Nucleus accumbens (tissue), 56 donors: ENCODE measurements around the gene FMOD.
"Not testable (repeated sequence)": the region's sequence is repeated elsewhere in the genome, so short reads cannot be mapped to it uniquely, and the experiment has no call there.

Source experiments
- DNase-seq, 56 donors: peaks; one replicate each; lab custom pipeline; 2025; lab: John Stamatoyannopoulos, UW

FMOD gene

DNA sequence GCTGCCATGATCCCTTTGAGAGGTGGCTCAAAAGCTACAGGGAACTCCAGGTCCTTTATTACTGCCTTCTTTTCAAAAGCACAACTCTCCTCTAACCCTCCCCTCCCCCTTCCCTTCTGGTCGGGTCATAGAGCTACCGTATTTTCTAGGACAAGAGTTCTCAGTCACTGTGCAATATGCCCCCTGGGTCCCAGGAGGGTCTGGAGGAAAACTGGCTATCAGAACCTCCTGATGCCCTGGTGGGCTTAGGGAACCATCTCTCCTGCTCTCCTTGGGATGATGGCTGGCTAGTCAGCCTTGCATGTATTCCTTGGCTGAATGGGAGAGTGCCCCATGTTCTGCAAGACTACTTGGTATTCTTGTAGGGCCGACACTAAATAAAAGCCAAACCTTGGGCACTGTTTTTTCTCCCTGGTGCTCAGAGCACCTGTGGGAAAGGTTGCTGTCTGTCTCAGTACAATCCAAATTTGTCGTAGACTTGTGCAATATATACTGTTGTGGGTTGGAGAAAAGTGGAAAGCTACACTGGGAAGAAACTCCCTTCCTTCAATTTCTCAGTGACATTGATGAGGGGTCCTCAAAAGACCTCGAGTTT, 42.5 kb downstream of the FMOD start:
- peak in 2 of 56 donors; percentile 34 to 51 for DNase-seq

DNA sequence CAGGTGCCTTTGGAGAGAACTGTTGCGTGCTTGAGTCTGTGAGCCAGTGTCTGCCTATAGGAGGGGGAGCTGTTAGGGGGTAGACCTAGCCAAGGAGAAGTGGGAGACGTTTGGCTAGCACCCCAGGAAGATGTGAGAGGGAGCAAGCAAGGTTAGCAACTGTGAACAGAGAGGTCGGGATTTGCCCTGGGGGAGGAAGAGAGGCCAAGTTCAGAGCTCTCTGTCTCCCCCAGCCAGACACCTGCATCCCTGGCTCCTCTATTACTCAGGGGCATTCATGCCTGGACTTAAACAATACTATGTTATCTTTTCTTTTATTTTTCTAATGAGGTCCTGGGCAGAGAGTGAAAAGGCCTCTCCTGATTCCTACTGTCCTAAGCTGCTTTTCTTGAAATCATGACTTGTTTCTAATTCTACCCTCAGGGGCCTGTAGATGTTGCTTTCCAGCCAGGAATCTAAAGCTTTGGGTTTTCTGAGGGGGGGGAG, 43.2 kb downstream of the FMOD start:
- no peak for DNase-seq

GRCh38 chr1:203306965-203307541, 43.9 kb downstream of the FMOD start:
- DNase-seq: peak in 32 of 56 donors; percentile 12 to 73 (median 47)

GRCh38 chr1:203306089-203306964, 44.6 kb downstream of the FMOD start:
- peak in 51 of 56 donors; percentile 30 to 85 (median 69) for DNase-seq

- DNase-seq: peak in 3 of 56 donors; percentile 47 to 73 (median 69)
Measured at GRCh38 chr1:203305809-203306088, 45.2 kb downstream of the FMOD start.

- peak; percentile 61 to 100 (median 92) for DNase-seq
Measured at GRCh38 chr1:203304919-203305808, 45.8 kb downstream of the FMOD start, which contains the start of gene BTG2. BTG2 (plus strand) TSS chr1:203305519; CDS start chr1:203305607, 88 bp downstream.

GRCh38 chr1:203304391-203304918, 46.5 kb downstream of the FMOD start:
- no peak for DNase-seq

GRCh38 chr1:203302894-203303293, 48.0 kb downstream of the FMOD start:
- DNase-seq: no peak

DNA sequence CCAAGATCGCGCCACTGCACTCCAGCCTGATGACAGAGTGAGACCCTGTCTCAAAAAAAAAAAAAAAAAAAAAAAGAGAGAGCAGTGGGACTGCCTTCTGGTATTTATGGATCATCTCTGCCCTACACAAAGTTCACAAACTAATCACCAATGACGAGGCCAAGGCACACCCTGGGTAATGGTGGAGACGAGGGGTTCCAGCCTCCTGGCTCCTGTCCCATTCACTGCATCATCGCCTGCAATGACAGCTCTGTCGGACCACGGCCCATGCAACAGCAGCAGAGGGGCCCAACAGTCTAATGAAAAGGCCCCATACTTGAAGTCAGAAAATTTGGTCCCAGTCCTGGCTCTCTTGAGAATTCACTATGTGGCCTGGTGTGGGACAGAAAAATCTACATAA, 48.5 kb downstream of the FMOD start:
- no peak for DNase-seq

- DNase-seq: no peak
Measured at GRCh38 chr1:203301331-203301668, 49.6 kb downstream of the FMOD start.

- DNase-seq: no peak
Measured at GRCh38 chr1:203300441-203301330, 50.2 kb downstream of the FMOD start.

DNA sequence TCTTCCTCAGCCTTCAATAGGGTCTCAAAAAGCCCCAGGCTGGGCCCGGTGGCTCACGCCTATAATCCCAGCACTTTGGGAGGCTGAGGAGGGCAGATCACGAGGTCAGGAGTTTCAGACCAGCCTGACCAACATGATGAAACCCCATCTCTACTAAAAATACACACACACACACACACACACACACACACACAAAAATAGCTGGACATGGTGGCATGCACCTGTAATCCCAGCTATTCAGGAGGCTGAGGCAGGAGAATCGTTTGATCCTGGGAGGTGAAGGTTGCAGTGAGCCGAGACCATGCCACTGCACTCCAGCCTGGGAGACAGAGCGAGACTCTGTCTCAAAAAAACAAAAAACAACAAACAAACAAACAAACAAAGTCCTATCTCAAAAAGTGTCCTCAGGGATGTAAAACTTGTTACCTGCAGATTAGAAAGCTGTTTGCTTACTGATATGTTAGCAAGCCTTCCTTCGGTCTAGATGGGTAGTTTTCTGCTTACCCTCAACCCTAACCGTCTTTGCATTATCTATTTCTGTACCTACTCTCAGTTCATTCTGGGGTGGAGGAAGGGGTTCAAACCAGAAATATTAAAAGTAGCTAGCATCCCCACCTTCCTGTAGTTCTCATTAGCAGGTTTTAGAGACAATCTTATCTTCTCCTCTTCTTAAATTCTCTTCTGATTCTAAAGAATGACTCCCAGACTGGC, 51.0 kb downstream of the FMOD start:
- not testable (repeated sequence) for DNase-seq

DNA sequence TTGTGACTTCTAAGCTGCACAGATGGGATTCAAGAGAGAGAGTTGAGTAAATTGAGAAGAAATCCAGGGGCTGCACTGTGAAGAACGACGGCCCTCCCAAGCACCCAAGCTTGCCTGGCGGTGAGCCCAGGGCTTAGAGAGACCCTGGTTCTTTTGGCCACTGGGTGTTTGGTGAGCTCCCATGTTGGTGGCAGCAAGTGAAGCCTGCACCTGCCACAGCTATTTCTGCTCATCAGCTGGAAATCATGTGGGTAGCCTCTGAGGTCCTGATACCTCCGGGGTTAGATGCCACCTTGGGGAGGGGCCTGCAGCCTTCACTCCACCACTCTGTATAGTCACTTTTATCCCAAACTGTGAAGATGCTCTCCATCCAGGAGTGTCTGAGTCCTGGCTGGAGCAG, 51.8 kb downstream of the FMOD start:
- DNase-seq: no peak

- no peak for DNase-seq
Measured at GRCh38 chr1:203296460-203297073, 54.4 kb downstream of the FMOD start.

GRCh38 chr1:203295796-203296195, 55.1 kb downstream of the FMOD start:
- DNase-seq: no peak

DNA sequence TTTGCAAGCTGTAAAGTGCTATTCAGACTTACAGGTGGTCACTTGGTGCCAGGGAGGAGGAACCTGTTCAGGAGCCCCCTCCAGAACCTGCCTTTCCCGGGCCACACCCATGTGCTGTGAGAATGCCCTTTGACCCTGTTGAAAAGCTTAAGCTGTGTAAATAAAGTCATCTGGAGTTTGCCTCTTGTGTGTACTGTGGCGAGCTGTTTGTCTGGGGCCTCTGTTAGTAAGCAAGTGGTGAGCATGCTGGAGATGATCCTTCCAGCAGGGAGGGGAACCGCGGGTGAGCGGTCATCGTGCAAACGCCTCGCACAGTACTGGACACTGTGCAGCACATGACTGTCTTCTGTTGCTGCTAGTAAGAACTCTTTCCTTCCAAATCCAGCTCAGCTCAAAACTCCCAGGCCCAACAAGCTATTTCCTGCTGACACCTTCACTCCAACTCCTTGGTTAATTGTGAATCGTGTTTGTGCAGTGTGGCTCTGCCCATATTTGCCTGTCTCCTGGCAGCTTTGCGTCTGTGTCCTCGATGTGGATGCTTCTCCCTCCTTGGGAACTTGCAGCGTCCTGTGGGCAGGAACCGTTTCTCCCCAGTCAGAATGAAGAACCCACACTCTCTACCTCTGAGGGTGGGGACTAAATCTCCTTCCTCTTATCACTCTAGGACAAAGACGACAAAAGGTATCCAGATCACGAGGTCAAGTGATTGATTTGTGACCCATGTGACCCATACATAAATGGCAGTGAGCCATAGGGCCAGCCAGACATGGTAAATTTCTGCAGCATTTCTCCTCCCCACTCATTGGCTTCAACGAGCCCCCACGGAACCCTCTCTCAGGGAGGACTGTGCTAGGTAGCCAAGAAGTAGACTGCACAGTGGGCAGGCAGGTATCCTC, 59.5 kb downstream of the FMOD start:
- DNase-seq: peak in 26 of 56 donors; percentile 11 to 89 (median 39)
